ENCODE results near the gene SCAF4.

GRCh38 chr21:31644643-31645042 is 87.3 kb downstream of the SCAF4 start:
- TF ChIP-seq CTCF (IDR thresholded peaks at IDR 0.05) (no peak), EZH2 (IDR thresholded peaks at IDR 0.05; ENCODE audit: borderline replicate concordance, insufficient read depth, low read depth, low read length, poor library complexity, severe bottlenecking) (no peak)
